DOHH2 (cell line): ENCODE data around the gene AGRN.

Source experiments
- H3F3A ChIP-seq: fragments of 200-600 bp; sonication (generic), shearing (Covaris generic); 2 replicates; pipeline ENCODE4 v1.6.0; 2016; ENCODE audit warnings: antibody characterized with exemption, mild to moderate bottlenecking; ENCODE audit not compliant: control insufficient read depth, insufficient read depth
- H3K27ac ChIP-seq: fragments of 200-600 bp; sonication (generic); 2 replicates; pipeline ENCODE4 v1.5.1; 2014; ENCODE audit warnings: low read depth, mild to moderate bottlenecking, low read length, moderate library complexity
- H3K27me3 ChIP-seq: fragments of 200-600 bp; sonication (generic); 2 replicates; pipeline ENCODE4 v1.6.1; 2014; ENCODE audit warnings: mild to moderate bottlenecking, low read length, mixed read lengths; ENCODE audit not compliant: control insufficient read depth
- H3K36me3 ChIP-seq: fragments of 200-600 bp; sonication (generic); 2 replicates; pipeline ENCODE4 v1.6.1; 2014; ENCODE audit warnings: mild to moderate bottlenecking, low read length, moderate library complexity, mixed read lengths; ENCODE audit not compliant: control insufficient read depth
- H3K4me1 ChIP-seq: fragments of 200-600 bp; sonication (generic); 2 replicates; pipeline ENCODE4 v1.6.1; 2014; ENCODE audit warnings: mild to moderate bottlenecking, low read length, mixed read lengths; ENCODE audit not compliant: control insufficient read depth
- H3K4me2 ChIP-seq: fragments of 200-600 bp; sonication (generic); 2 replicates; pipeline ENCODE4 v1.6.0; 2014; ENCODE audit warnings: mild to moderate bottlenecking, low read length, moderate library complexity
- H3K4me3 ChIP-seq: fragments of 200-600 bp; sonication (generic); 2 replicates; pipeline ENCODE4 v1.5.1; 2014; ENCODE audit warnings: mild to moderate bottlenecking, low read length, mixed read lengths
- H3K79me2 ChIP-seq: fragments of 200-600 bp; sonication (generic); 2 replicates; pipeline ENCODE4 v1.6.1; 2014; ENCODE audit warnings: mild to moderate bottlenecking, low read length, mixed read lengths; ENCODE audit not compliant: control insufficient read depth
- H3K9me2 ChIP-seq: fragments of 200-600 bp; sonication (generic); replicated peaks from 2 replicates; pipeline ENCODE4 v1.6.1; 2014; ENCODE audit warnings: mild to moderate bottlenecking, low read length, mixed read lengths; ENCODE audit not compliant: control insufficient read depth
- H3K9me3 ChIP-seq: fragments of 200-600 bp; sonication (generic); 2 replicates; pipeline ENCODE4 v1.6.1; 2014; ENCODE audit warnings: antibody characterized with exemption, low read length, mixed read lengths; ENCODE audit not compliant: control insufficient read depth, insufficient read depth
- H4K20me1 ChIP-seq: fragments of 200-600 bp; sonication (generic); 2 replicates; pipeline ENCODE4 v1.6.0; 2014; ENCODE audit warnings: low read depth, mild to moderate bottlenecking, antibody characterized with exemption, low read length, moderate library complexity; ENCODE audit not compliant: control insufficient read depth, insufficient read depth
- CTCF ChIP-seq: fragments of 200-600 bp; sonication (generic); IDR thresholded peaks from one replicate; pipeline ENCODE4 v1.5.1; 2014; ENCODE audit warnings: antibody characterized with exemption, mild to moderate bottlenecking, low read depth, low read length; ENCODE audit not compliant: poor library complexity, severe bottlenecking
- EZH2phosphoT487 ChIP-seq: fragments of 200-600 bp; sonication (generic); IDR thresholded peaks from 2 replicates; pipeline ENCODE4 v1.6.1; 2017; ENCODE audit warnings: borderline replicate concordance, mild to moderate bottlenecking, antibody characterized with exemption, low read length, moderate library complexity, mixed read lengths

The AGRN gene

GRCh38 chr1:1071486-1072298 lies 51.8 kb downstream of the AGRN start:
- H4K20me1 ChIP-seq, result peaks cover 3% of the 10 kb centered on the region; the same call in 1 of the 2 replicates
- peaks cover 11% of the 10 kb centered on the region for H3K27me3 ChIP-seq
- H3K79me2 ChIP-seq, result no peaks in the 10 kb centered on the region
- H3K36me3 ChIP-seq, result no peaks in the 10 kb centered on the region
- H3K4me3 ChIP-seq, result no peak overlapping the region
- H3K4me1 ChIP-seq, result peaks cover 30% of the 10 kb centered on the region
- TF ChIP-seq CTCF (no peak), EZH2phosphoT487 (no peak)
- H3F3A ChIP-seq, result no peaks in the 10 kb centered on the region
- H3K9me2 ChIP-seq, result no peaks in the 10 kb centered on the region
- no peaks in the 10 kb centered on the region for H3K9me3 ChIP-seq
- H3K27ac ChIP-seq, result no peak overlapping the region
- H3K4me2 ChIP-seq, result no peak overlapping the region

GRCh38 chr1:1072299-1072848 lies 52.5 kb downstream of the AGRN start:
- H3F3A ChIP-seq, result no peaks in the 10 kb centered on the region
- peaks cover 3% of the 10 kb centered on the region; the same call in 1 of the 2 replicates for H4K20me1 ChIP-seq

GRCh38 chr1:1072849-1073742 lies 53.2 kb downstream of the AGRN start:
- H3K4me1 ChIP-seq, result peaks cover 26% of the 10 kb centered on the region
- H3K9me3 ChIP-seq, result no peaks in the 10 kb centered on the region
- H3K27me3 ChIP-seq, result peaks cover 3% of the 10 kb centered on the region
- H3K79me2 ChIP-seq, result no peaks in the 10 kb centered on the region
- H3K36me3 ChIP-seq, result no peaks in the 10 kb centered on the region
- H4K20me1 ChIP-seq, result peaks cover 3% of the 10 kb centered on the region; the same call in 1 of the 2 replicates
- no peak overlapping the region for H3K4me2 ChIP-seq
- H3K27ac ChIP-seq, result no peak overlapping the region
- H3K4me3 ChIP-seq, result no peak overlapping the region
- no peaks in the 10 kb centered on the region for H3K9me2 ChIP-seq
- no peak for TF ChIP-seq EZH2phosphoT487
- no peak for TF ChIP-seq CTCF
- no peaks in the 10 kb centered on the region for H3F3A ChIP-seq

More at GRCh38 chr1:1072299-1072848, 52.5 kb downstream of the AGRN start:
- no peaks in the 10 kb centered on the region for H3K9me2 ChIP-seq
- no peak for TF ChIP-seq CTCF
- no peak for TF ChIP-seq EZH2phosphoT487
- no peak overlapping the region for H3K4me3 ChIP-seq
- no peaks in the 10 kb centered on the region for H3K9me3 ChIP-seq
- no peak overlapping the region for H3K27ac ChIP-seq
- peaks cover 30% of the 10 kb centered on the region for H3K4me1 ChIP-seq
- H3K36me3 ChIP-seq, result no peaks in the 10 kb centered on the region
- H3K4me2 ChIP-seq, result no peak overlapping the region
- no peaks in the 10 kb centered on the region for H3K79me2 ChIP-seq
- H3K27me3 ChIP-seq, result peaks cover 7% of the 10 kb centered on the region
